ENCODE results near the gene CADM1.
A peak's percentile ranks its signal among the peaks of the same experiment; 100 is the strongest.

Gene CADM1

DNA sequence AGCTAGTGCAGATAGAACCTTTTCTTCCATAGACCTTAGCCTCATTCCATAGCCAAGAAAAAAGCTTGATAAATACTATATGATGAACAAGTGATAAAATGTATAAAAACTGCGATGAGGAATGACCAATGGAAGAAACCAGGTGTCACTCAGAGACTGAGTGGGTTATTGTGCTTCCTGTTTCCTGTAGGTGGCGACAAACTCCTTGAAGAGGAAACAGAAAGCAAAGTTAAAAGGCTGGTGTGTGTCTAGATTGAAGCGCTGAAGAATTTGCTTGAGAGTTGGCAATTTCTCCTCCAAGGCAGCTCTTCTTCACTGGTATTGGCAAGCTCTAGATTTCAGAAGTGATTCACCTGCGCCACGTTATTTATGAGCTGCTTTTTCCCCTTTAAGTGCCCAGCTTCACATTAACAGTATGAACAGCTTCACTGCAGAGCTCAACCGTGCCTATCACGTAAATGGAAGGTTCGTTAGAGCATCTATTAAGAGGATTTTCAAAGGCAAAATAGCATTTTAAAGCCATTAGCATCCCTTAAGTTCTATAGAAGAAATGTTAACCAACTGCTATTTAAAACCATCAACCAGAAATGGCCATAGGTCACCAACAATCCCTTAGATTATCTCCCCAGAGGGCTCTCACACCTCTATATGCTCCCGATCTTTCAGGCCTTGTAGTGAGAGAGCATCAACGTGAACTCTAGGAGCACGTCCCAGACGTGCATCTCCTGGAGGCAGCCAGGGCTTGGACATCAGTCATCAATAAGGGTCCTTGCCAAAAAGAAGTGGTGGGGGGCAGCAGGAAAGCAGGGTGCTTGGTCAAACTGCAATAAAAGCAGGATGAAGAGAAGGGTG, 179.4 kb downstream of the CADM1 start:
- peak; percentile 25 for DNase-seq (ENCODE audit: insufficient read length, low spot score)
- peak; percentile 96 for FAIRE-seq

DNA sequence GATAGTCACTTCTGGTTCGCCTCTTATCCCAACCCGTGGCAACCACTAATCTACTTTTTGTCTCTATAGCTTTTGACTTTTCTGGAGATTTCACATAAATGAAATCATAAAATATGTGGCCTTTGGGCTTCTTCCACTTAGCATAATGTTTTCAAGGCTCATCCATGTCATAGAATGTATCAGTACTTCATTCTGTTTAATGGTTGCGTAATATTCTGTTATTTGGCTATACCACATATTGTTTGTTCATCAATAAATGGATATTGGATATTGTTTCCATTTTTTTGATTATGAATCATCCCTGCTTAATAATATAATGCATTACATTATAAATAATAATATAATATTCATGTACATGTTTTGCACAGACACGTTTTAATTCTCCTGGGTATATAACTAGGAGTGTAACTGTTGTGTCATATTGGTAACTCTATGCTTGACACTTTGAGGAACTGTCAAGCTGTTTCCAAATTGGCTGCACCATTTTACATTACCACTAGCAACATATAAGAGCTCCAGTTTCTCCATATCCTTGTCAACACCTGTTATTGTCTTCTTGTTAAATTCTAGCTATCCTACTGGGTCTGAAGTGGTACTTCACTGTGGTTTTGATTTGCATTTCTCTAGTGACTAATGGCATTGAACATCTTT, 181.5 kb downstream of the CADM1 start:
- DNase-seq (ENCODE audit: insufficient read length, low spot score) (no peak), FAIRE-seq (no peak)

DNA sequence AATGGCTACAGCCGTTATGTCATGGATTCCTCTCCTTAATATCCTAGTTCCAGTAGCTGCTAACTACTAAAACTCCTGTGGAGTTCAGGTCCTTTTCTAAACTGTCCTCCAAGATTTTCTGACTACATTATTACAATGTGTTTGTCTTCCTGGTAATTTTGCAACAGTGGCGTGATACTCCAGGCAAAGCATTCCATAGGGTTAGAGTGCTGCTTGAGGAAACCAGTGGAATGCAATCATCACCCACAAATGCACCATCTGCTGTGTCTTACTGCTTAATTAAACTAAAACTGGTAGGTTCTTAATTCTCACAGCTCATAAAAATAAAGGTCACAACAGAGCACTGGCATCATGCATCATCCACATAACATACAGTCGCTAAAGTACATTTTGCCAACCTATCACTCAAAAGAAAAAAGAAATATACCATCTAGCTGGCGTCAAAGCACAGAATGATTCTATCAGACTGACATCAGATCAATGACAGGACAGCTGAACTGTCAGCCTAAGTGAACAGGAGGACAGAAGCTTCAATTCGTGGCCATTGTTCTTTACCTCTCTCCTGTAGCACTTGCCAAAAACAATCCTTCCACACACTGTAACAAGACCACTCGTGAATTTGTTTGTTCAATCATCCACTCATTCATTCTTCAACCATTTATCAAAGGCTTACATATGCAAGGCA, 182.5 kb downstream of the CADM1 start:
- no peak for FAIRE-seq
- no peak for DNase-seq (ENCODE audit: insufficient read length, low spot score)

DNA sequence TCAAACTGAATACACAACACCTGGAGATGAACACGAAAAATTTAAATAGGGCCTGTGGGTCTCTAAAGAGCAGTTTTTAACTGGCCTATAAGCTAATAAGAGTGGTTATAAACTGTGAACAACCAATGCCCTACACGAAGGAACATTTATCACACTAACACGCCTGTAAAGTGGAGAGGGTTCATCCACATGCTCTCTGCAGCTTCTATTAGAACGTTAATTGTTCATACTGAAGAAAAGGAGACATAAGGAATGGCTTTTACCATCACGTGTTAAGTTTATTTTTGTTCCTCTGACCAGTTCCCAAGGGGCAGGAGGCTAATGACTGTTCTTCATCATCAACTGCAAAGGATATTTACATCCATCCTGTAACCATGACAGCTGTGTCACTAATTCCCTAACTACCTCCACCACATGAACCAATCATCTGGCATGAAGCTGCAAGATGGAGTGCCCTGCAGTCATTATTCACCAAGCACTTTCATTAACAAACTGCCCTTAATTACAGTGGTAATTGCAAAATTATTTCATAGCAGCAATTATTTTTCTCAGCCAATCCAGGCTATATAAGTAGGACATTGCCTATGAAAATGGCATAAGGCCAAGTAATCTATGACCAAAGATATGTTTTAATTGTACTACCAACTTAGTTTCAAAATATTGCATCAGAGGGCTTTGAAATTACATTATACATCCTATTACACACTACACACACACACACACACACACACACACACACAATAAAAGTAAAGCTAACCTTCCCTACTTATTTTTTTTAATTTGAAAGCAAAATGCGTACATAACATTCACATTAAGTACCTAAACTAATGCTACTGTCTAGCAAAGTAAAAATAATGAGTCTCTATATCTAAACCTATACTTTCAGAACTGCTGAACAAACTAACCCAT, 186.7 kb downstream of the CADM1 start:
- DNase-seq (ENCODE audit: insufficient read length, low spot score), result no peak
- no peak for FAIRE-seq

DNA sequence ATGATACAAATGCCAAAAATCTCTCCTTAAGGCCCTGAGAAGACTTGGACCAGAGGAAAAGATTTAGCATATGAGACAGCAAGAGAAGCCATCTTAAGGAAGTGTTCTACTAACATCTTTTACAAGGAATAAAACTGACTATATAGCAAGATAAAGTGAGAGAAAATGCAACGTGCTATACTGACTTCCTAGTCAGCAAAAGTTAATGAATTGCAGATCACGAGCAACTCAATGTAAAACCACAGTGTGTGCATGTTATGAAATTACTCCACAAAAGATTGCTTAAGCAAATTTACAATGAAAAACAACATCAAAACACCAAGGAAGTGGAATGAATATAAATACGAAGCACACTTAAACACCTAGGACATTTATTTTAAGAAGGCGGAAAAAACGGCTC, 187.5 kb downstream of the CADM1 start:
- DNase-seq (ENCODE audit: insufficient read length, low spot score), result no peak

DNA sequence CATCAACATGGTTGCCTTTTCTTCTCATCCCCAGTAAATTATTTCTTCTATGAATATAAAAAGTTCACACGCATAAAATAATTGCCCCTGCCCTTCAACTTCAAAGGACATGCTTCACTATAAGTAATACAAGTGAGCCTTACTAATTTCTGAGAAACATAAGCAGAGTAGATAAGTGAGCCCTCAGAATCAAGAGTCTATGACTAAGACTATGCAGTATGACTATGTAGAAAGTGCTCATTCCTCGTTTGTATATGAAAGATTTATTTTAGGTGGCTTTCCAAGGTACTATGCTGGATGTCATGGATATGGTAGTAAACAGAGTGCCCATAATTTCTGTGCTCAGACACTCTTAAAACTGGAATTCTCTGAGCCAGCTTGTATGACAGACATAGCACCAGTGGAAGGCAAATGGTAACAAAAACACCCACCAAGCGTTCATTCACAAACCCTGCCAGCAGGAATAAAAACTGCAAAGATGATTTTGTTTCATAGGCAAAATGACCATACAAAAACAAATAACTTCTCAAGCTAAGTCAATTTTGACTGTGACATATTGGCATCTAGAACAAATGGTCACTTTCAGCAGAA, 189.8 kb downstream of the CADM1 start:
- FAIRE-seq (no peak), DNase-seq (ENCODE audit: insufficient read length, low spot score) (no peak)

More for the DNA sequence above, 187.5 kb downstream of the CADM1 start:
- no peak for FAIRE-seq

DNA sequence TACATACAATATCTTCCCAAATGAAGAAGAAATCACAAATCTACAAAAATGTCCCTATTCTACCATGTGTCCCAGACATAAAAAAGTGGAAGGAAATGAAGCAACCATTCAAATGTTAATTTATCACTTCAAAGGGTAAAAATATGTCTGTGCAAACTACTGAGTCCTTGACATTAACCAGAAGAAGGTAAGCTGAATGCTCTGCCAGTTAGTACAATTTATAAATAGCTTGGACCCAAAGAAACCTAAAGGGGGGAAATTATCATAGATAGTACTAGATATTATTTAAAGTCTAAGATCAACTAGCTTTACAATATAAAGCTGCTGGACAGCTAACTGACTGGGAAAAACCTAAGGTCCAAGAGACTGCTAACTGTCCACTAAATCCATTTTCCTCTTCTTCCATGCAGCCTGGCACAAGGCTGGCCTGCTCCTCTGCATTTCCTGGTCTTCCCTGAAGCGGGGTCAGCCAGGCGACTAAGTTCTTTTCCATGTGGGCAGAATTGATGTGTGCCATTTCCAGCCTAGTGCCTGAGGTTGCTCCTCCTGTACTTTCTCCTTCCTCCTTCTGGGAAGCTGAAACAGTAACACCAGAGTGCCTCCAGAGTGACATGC, 190.9 kb downstream of the CADM1 start:
- DNase-seq (ENCODE audit: insufficient read length, low spot score), result no peak
- FAIRE-seq, result no peak

DNA sequence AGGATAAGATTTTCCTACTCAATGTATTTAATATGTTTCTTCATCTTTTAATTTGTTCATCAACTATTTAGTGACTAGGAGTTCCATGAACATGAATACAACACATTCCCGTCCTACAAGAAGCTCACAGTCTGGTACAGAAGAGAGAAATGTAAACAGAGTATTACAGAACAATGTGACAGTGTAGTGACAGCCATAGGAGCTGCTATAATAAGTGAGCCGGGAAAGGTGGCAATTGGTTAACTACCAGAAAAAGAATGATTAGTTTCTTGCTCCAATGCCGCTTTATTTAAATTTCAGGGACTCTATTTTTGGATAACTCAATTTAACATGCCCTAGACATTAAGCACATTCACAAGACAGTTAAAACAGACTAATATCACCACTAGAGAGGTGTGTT, 192.3 kb downstream of the CADM1 start:
- DNase-seq (ENCODE audit: insufficient read length, low spot score), result no peak
- FAIRE-seq, result no peak

DNA sequence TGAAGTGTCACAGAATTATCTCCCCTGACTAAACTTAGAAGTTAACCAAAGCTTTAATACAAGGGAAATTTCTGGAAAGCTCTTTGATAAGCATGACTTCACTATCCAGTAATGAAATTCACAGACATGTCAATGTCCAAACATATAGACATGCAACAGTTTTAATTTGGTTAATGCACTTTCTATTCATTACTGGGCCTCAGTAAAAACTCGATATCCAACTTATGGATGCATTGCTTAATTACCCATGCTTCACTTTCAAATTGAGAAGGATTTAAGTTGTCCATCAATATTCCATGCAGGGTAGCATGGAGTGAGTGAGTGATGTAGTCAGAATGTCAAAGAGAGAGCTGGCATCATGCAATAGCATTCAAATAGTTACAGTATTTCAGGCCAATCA, 197.5 kb downstream of the CADM1 start:
- FAIRE-seq, result no peak
- DNase-seq (ENCODE audit: insufficient read length, low spot score), result no peak

DNA sequence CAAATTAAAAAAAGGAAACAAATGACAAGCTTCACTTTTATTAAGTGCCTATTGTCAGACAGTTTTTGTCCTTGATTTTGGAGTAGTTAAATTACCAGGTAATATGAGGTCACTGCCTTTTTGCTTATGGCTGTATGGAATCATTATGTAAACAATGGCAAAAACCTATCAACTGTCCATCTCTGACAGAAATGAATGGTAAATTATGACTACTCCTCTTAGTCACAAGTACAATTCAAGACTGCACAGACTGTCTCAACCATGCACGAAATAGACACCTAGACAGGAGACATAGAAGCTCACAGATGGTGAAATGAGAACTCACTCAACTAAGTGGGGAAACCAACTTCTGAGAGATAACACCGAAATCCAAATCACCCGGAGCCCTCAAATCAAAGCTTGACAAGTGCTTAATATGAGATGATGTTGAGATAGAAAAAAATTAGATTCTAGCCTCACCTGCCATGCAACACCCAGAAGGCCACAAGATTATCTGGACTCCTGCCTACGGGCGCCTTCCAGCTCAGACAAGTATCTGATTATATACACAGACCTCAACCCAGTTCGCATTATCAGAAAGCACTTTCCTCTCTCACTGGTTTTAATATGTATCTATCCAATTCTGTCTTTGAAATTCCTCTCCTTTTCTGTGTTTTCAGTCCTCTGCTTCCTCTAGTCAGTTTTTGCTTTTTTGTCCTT, 199.3 kb downstream of the CADM1 start:
- FAIRE-seq (no peak), DNase-seq (ENCODE audit: insufficient read length, low spot score) (no peak)

DNA sequence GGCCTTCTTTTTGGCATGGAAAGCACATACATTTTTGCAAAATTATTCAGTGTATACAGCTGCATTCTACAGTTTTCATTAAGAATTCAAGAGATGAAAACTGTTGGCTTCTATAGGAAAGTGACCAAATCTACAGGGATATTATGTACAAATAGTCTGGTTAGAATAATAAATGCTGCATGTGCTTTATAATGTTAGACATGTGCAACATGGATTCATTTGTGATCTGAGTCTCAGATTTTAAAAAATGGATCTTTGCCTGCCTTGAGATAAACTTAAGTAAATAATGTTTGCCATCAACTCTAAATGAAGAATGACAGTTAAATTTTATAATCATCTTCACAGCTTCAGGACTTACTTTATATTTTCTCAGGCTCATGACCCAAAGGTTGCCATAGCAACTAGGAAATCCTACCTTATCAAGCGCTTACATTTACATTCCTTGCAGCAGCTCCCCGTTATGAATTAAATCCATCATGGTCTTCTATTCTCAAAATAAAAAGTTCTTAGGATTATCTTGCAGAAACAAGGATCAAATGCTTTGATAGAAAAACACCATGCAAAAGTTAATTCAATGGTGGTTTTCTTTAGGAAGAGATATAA, 200.2 kb downstream of the CADM1 start:
- DNase-seq (ENCODE audit: insufficient read length, low spot score), result no peak
- FAIRE-seq, result no peak

DNA sequence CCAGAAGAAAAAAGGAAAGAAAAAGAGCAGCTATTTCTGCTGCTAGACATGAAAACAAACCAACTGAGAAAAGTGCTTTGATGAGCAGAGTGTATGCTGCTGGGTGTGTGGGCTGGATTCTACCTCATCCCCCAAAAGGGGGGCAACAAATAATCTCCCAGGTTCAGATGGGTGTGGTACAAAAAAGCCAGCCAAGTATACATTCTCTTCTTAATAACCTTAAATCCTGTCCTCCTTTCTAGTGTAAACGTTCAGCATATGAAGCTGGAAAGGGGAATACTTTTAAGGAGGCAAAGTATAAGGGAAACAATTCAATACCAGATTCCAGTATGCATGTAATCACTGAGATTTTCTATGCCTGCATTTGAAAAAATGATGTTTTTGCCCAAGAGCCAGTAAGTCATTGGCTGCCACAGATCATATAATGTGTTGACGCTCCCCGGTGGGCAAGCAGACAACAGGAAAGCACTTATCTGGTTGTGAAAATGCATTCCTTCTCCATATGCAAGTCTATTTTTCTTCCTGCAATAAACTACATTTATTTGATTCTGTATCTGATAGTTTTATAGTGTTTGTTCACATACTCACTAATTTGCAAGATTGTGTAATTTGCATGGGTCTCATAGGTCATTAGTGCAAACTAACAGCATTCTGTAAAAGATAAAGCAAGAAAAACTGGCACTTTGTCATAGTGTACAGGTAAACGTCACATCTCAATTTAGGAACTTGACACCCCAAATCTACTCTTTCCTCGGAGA, 201.1 kb downstream of the CADM1 start:
- no peak for FAIRE-seq

DNA sequence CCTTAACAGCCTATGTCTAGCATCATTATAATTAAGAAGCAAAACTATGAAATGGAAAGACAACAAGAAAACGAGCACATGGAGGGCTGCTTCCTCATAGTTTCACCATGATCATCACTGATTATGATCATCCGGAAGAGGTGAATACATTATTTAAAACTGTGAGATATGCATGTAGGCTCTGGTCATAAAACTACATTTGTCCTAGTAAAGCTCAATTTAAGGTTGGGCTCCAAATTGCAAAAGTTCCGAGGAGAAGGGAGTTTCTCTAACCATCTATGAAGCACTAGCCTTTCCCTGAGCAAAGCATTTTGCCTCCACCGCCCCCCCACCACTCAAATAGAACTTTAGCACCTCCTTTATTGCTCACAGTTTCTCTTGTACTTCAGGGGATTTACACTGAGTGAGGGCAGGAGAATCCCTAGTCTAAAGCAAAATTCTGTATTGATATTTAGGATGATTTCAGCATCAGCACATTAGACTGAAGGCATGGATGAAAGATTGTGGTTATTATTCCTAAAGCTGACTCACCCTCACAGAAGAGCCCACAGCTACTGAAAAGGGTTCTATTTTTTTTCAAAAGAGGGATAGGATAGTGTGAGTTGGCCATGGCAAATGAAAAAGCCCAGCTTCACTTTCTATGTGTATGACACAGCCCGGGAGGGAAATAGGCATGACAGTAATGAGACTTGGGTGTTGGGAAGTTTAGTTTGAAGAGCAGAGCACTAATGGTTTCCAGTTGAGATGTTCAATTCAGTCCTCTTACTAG, 203.4 kb downstream of the CADM1 start:
- DNase-seq (ENCODE audit: insufficient read length, low spot score), result no peak
- no peak for FAIRE-seq

More for the DNA sequence above, 201.1 kb downstream of the CADM1 start:
- DNase-seq (ENCODE audit: insufficient read length, low spot score), result no peak

DNA sequence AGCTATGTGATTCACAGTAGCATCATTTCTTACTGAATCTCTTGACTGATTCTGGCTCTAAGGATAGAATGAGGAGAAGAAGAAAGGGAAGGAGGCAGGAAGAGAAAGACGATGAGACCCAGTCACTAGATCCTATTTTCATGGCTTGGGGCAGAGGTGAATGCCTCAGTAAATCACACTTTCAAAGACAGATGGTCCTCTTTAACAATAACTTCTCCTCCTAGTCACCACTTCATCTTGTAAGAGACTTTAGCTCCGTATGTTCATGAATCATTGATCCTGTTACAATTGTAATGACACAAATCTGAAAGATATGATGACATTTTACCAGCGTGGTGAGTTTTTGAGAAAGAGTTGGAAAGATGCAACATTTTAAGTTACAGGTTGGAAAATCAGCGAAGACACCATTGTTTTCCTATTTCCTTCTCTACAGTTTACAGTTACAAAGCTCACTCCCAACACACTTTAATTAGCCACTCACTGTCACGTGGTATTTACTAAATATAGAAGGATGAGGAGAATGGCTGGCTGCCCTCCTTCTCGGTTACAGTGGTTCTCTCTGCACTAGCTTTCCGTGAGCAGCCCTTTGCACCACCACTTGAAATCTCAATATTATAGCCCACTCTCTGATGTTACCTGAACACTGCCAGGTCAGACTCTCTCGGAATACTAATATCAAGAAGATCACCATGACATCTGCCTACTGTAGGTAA, 205.8 kb downstream of the CADM1 start:
- DNase-seq (ENCODE audit: insufficient read length, low spot score), result no peak
- FAIRE-seq, result no peak

DNA sequence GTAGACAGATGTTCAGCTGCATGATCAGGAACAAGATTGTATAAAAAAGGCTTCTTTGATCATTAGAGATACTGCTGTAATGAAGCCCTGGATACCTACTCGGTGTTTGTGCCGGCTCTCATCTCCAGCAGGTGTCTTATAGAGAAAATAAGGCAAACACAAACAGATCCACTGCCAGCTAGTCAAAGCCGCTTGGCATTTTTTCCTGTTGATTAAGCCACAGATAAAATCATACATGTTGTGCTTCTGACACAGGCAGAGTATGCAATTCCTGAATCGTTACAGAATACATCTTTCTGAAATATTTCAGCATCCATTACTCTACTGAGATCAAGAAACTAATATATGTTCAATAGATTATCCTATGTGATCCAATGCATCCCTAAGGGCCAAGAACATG, 206.9 kb downstream of the CADM1 start:
- FAIRE-seq (no peak), DNase-seq (ENCODE audit: insufficient read length, low spot score) (no peak)

DNA sequence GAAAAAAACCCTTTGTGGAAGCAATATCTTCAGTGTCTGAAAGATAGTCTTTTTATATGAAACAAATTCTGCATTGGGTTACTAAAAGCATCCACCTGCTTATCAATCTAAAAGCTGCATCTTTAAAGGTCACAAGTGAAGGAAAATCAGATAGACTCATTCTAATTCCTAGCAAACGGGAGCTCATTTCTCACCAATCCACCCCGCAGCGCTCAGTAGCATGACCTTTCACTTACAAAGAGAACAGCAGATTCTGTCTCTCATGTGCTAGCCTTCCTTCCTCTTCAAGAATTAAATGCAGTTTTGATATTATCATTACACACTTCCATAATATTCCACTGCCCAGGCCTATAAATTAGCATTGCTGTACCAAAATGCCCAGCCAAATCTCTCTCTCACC, 212.9 kb downstream of the CADM1 start:
- FAIRE-seq, result no peak
- no peak for DNase-seq (ENCODE audit: insufficient read length, low spot score)

DNA sequence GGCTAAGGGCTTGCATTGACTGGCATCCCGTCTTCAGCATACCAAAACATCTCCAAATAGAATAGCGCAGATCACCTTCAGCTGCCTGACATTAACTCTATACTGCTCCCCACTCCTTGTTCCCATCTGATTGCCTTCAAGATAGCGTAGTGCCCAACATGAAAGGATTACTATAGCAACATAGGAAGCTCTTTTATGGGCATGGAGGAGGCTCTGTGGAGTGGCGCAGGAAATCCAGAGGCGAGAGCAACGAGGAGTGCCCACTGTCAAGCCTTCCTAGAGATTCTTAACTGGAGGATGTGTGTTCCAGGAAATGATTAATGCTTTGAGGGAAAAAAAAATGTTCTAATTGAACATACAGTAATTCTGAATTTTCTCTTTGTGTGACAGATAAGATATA, 213.3 kb downstream of the CADM1 start:
- no peak for DNase-seq (ENCODE audit: insufficient read length, low spot score)
- FAIRE-seq, result no peak

Data from GM19239 (cell line).